ENCODE data around the gene AGBL4. TPM values are rescaled to one million over a fixed set of nuclear protein-coding genes. Genes with fewer than 3 reads are reported as not detected.

AGBL4 gene
- total RNA-seq, 2 donors from 2014 or later, result 0.40 to 5.5 TPM

DNA sequence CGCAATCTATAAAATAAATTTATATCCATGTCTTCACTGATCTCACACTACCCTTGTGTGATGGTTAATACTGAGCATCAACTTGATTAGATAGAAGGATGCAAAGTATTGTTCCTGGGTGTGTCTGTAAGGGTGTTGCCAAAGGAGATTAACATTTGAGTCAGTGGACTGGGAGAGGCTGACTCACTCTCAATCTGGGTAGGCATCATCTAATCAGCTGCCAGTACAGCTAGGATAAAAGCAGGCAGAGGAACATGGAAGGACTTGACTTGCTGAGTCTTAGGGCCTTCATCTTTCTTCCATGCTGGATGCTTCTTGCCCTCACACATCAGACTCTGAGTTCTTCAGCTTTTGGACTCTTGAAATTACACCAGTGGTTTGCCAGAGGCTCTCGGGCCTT lies 615.4 kb downstream of the AGBL4 start:
- H3K9ac ChIP-seq (ENCODE audit: extremely low read depth, low read length, poor library complexity, severe bottlenecking), result no peak overlapping the region
- DNase-seq, result no peak
- peaks cover 78% of the 10 kb centered on the region for H3K9me3 ChIP-seq (ENCODE audit: control insufficient read depth, low read length)
- no peaks in the 10 kb centered on the region for H3K27me3 ChIP-seq (ENCODE audit: control insufficient read depth, insufficient read depth, low read length, poor library complexity, severe bottlenecking)
- Mint-ChIP-seq H3K4me1 (no peaks in the 10 kb centered on the region), H3K27ac (no peak overlapping the region), H3K36me3 (ENCODE audit: low read depth) (no peaks in the 10 kb centered on the region), H3K4me3 (no peak overlapping the region), H3K27me3 (ENCODE audit: insufficient read depth) (no peaks in the 10 kb centered on the region), H3K9me3 (peaks cover 80% of the 10 kb centered on the region)
- H3K27ac ChIP-seq (ENCODE audit: low read depth, low read length), result no peak overlapping the region
- H3K4me3 ChIP-seq (ENCODE audit: low read length), result no peak overlapping the region
- TF ChIP-seq, protein P1, sequence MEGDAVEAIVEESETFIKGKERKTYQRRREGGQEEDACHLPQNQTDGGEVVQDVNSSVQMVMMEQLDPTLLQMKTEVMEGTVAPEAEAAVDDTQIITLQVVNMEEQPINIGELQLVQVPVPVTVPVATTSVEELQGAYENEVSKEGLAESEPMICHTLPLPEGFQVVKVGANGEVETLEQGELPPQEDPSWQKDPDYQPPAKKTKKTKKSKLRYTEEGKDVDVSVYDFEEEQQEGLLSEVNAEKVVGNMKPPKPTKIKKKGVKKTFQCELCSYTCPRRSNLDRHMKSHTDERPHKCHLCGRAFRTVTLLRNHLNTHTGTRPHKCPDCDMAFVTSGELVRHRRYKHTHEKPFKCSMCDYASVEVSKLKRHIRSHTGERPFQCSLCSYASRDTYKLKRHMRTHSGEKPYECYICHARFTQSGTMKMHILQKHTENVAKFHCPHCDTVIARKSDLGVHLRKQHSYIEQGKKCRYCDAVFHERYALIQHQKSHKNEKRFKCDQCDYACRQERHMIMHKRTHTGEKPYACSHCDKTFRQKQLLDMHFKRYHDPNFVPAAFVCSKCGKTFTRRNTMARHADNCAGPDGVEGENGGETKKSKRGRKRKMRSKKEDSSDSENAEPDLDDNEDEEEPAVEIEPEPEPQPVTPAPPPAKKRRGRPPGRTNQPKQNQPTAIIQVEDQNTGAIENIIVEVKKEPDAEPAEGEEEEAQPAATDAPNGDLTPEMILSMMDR (conservative IDR thresholded peaks at IDR 0.05), result no peak
- H3K36me3 ChIP-seq (ENCODE audit: control insufficient read depth, insufficient read depth, low read length), result no peaks in the 10 kb centered on the region
- WGBS, 2 experiments (ENCODE audit: insufficient coverage in 1 of 2, insufficient read length in 1 of 2), result 58 to 77% methylated on average over 1 of the region's 2 CpGs
- H3K4me1 ChIP-seq (ENCODE audit: control insufficient read depth, insufficient read depth, low read length), result no peaks in the 10 kb centered on the region

DNA sequence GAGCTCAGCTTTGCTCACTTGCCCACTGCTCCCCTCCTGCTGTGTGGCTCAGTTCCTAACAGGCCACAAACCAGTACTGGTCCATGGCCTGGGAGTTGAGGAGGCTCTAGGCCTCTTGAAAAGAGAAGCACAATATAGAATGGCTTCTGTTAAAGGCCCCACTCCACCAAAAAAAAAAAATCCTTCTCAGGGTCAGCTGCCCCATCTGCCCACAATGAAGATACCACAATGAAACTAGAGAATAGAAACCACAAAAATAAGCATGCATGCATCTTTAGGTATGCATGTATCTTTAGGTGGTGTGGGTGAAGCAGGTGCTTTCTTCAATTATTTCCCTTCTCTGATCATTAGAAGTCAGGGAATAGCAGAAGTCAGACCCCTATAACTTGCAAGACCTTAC lies 626.7 kb downstream of the AGBL4 start:
- Mint-ChIP-seq H3K27me3 (ENCODE audit: insufficient read depth) (no peaks in the 10 kb centered on the region), H3K36me3 (ENCODE audit: low read depth) (no peaks in the 10 kb centered on the region), H3K9me3 (peaks cover 82% of the 10 kb centered on the region), H3K27ac (no peak overlapping the region), H3K4me3 (no peak overlapping the region), H3K4me1 (no peaks in the 10 kb centered on the region)
- Histone ChIP-seq H3K9ac (ENCODE audit: extremely low read depth, low read length, poor library complexity, severe bottlenecking) (no peak overlapping the region), H3K36me3 (ENCODE audit: control insufficient read depth, insufficient read depth, low read length) (no peaks in the 10 kb centered on the region), H3K4me1 (ENCODE audit: control insufficient read depth, insufficient read depth, low read length) (no peaks in the 10 kb centered on the region), H3K27me3 (ENCODE audit: control insufficient read depth, insufficient read depth, low read length, poor library complexity, severe bottlenecking) (no peaks in the 10 kb centered on the region), H3K4me3 (ENCODE audit: low read length) (no peak overlapping the region), H3K9me3 (ENCODE audit: control insufficient read depth, low read length) (peaks cover 80% of the 10 kb centered on the region), H3K27ac (ENCODE audit: low read depth, low read length) (no peak overlapping the region)
- TF ChIP-seq, protein P1 (conservative IDR thresholded peaks at IDR 0.05), result no peak
- no peak for DNase-seq

DNA sequence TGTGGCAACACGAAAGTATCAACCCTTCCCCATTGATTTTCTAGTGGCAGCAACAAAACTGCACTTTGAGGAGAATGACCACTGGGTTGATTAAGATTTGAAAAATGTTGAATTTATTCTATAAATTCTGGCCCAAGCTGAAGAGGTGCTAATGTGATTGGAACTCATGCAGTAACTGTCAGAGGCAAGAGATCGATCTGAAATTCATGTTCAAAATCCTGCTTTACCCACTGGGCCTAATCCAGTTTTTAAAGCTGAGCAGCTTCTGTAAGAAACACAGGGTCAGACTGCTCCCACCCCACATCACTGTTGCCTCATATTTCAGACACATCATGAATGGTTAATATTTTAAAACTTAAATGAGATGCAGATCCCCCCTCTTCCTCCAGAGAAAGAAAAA lies 629.6 kb downstream of the AGBL4 start:
- H3K9ac ChIP-seq (ENCODE audit: extremely low read depth, low read length, poor library complexity, severe bottlenecking), result no peak overlapping the region
- H3K36me3 ChIP-seq (ENCODE audit: control insufficient read depth, insufficient read depth, low read length), result no peaks in the 10 kb centered on the region
- TF ChIP-seq, protein P1 (conservative IDR thresholded peaks at IDR 0.05), result no peak
- Mint-ChIP-seq H3K9me3 (peaks cover 78% of the 10 kb centered on the region), H3K36me3 (ENCODE audit: low read depth) (no peaks in the 10 kb centered on the region), H3K27me3 (ENCODE audit: insufficient read depth) (no peaks in the 10 kb centered on the region), H3K27ac (no peak overlapping the region), H3K4me3 (no peak overlapping the region), H3K4me1 (no peaks in the 10 kb centered on the region)
- H3K27me3 ChIP-seq (ENCODE audit: control insufficient read depth, insufficient read depth, low read length, poor library complexity, severe bottlenecking), result no peaks in the 10 kb centered on the region
- peaks cover 85% of the 10 kb centered on the region for H3K9me3 ChIP-seq (ENCODE audit: control insufficient read depth, low read length)
- no peak overlapping the region for H3K27ac ChIP-seq (ENCODE audit: low read depth, low read length)
- DNase-seq, result no peak
- no peak overlapping the region for H3K4me3 ChIP-seq (ENCODE audit: low read length)
- H3K4me1 ChIP-seq (ENCODE audit: control insufficient read depth, insufficient read depth, low read length), result no peaks in the 10 kb centered on the region
- WGBS, 2 experiments (ENCODE audit: insufficient coverage in 1 of 2, insufficient read length in 1 of 2), result 63 to 79% methylated on average over 2 of the region's 2 CpGs
